ENCODE results near the gene NANOS2. TPM values are rescaled to one million over a fixed set of nuclear protein-coding genes. Genes with fewer than 3 reads are reported as not detected.

The NANOS2 gene
- total and polyA plus RNA-seq, 2 of the 13 experiments (the other 11 are each of a cell fraction or from before 2014, with no cell fraction given): not detected

DNA sequence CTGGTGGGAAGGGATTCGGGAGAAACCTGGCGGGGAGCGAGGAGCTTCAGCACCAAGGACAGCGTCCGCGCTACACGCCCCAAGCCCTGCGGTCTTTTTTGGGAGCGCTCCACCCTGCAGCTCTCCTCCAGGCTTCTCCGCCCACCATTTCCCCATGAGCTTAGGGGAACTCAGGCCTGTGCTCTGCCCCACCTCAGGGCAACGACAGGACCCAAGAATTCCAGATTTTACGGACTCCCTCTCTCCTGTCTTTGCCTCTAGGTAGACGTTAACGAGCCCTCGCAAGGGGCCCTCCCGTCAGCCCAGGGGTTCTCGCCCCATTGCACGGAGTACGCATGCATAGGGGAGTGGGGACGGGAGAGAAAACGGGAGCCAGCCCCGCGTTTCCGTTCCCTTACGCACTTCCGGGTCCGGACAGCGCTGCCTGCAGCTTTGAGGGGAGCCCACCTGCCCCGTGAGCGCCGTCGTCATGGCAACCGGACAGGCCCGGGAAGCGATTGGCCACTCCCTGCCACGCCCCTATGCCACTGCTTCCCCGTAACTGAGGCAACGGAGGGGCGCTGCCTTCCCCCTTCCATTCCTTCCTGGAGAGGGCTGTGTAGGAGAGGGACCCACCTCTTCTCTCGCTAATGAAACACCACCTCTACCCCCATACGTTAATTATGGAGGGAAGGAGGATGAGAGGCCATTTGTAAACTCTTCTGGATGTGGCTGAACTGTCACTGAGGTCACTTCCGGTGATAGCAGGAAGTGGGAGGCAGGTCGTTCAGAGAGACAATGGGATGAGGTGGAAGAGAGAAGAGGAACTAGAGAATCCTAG is 38.3 kb upstream of the NANOS2 start (continued):
- TF ChIP-seq KDM5B (CRISPR knock-in tag; IDR thresholded peaks at IDR 0.05; ENCODE audit: borderline replicate concordance) (peak; percentile 53; the same call in 1 of the 2 replicates), HNRNPLL (IDR thresholded peaks at IDR 0.05; ENCODE audit: low read depth, low read length, poor library complexity, severe bottlenecking) (no peak), ELF4 (CRISPR knock-in tag; IDR thresholded peaks at IDR 0.05; ENCODE audit: borderline replicate concordance) (no peak), ARNTL (CRISPR knock-in tag; IDR thresholded peaks at IDR 0.05) (no peak), RNF2 (conservative IDR thresholded peaks at IDR 0.05; ENCODE audit: low read depth) (no peak), ZNF644 (CRISPR knock-in tag; IDR thresholded peaks at IDR 0.05; ENCODE audit: low read depth) (no peak), MED1 (CRISPR knock-in tag; IDR thresholded peaks at IDR 0.05) (no peak; the same call in 1 of the 2 replicates), ZNF30 (CRISPR knock-in tag; IDR thresholded peaks at IDR 0.05) (no peak), XRCC5 (optimal IDR thresholded peaks at IDR 0.05; ENCODE audit: low read length) (peak; percentile 30), EED (CRISPR knock-in tag; IDR thresholded peaks at IDR 0.05) (no peak), ZNF180 (CRISPR knock-in tag; IDR thresholded peaks at IDR 0.05; ENCODE audit: borderline replicate concordance, low read depth) (no peak), ATF7 (IDR thresholded peaks at IDR 0.05) (no peak), ATF7 (CRISPR knock-in tag; IDR thresholded peaks at IDR 0.05) (no peak), SRSF1 (optimal IDR thresholded peaks at IDR 0.05; ENCODE audit: low read depth, low read length) (no peak)
- TF ChIP-seq, protein P1, sequence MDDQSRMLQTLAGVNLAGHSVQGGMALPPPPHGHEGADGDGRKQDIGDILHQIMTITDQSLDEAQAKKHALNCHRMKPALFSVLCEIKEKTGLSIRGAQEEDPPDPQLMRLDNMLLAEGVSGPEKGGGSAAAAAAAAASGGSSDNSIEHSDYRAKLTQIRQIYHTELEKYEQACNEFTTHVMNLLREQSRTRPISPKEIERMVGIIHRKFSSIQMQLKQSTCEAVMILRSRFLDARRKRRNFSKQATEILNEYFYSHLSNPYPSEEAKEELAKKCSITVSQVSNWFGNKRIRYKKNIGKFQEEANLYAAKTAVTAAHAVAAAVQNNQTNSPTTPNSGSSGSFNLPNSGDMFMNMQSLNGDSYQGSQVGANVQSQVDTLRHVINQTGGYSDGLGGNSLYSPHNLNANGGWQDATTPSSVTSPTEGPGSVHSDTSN (CRISPR knock-in tag; IDR thresholded peaks at IDR 0.05; ENCODE audit: borderline replicate concordance): no peak
- TF ChIP-seq, protein P2, sequence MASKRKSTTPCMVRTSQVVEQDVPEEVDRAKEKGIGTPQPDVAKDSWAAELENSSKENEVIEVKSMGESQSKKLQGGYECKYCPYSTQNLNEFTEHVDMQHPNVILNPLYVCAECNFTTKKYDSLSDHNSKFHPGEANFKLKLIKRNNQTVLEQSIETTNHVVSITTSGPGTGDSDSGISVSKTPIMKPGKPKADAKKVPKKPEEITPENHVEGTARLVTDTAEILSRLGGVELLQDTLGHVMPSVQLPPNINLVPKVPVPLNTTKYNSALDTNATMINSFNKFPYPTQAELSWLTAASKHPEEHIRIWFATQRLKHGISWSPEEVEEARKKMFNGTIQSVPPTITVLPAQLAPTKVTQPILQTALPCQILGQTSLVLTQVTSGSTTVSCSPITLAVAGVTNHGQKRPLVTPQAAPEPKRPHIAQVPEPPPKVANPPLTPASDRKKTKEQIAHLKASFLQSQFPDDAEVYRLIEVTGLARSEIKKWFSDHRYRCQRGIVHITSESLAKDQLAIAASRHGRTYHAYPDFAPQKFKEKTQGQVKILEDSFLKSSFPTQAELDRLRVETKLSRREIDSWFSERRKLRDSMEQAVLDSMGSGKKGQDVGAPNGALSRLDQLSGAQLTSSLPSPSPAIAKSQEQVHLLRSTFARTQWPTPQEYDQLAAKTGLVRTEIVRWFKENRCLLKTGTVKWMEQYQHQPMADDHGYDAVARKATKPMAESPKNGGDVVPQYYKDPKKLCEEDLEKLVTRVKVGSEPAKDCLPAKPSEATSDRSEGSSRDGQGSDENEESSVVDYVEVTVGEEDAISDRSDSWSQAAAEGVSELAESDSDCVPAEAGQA (IDR thresholded peaks at IDR 0.05; ENCODE audit: low read depth): no peak
- TF ChIP-seq, protein P2 (CRISPR knock-in tag; IDR thresholded peaks at IDR 0.05; ENCODE audit: borderline replicate concordance): no peak
- TF ChIP-seq, protein P3, sequence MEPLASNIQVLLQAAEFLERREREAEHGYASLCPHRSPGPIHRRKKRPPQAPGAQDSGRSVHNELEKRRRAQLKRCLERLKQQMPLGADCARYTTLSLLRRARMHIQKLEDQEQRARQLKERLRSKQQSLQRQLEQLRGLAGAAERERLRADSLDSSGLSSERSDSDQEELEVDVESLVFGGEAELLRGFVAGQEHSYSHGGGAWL (CRISPR knock-in tag; IDR thresholded peaks at IDR 0.05): peak; percentile 74; the same call in 1 of the 2 replicates
- TF ChIP-seq, protein P4, sequence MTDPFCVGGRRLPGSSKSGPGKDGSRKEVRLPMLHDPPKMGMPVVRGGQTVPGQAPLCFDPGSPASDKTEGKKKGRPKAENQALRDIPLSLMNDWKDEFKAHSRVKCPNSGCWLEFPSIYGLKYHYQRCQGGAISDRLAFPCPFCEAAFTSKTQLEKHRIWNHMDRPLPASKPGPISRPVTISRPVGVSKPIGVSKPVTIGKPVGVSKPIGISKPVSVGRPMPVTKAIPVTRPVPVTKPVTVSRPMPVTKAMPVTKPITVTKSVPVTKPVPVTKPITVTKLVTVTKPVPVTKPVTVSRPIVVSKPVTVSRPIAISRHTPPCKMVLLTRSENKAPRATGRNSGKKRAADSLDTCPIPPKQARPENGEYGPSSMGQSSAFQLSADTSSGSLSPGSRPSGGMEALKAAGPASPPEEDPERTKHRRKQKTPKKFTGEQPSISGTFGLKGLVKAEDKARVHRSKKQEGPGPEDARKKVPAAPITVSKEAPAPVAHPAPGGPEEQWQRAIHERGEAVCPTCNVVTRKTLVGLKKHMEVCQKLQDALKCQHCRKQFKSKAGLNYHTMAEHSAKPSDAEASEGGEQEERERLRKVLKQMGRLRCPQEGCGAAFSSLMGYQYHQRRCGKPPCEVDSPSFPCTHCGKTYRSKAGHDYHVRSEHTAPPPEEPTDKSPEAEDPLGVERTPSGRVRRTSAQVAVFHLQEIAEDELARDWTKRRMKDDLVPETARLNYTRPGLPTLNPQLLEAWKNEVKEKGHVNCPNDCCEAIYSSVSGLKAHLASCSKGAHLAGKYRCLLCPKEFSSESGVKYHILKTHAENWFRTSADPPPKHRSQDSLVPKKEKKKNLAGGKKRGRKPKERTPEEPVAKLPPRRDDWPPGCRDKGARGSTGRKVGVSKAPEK (CRISPR knock-in tag; IDR thresholded peaks at IDR 0.05; ENCODE audit: borderline replicate concordance): no peak

Measured in HepG2 (cell line).